CD4-positive, alpha-beta T cell treated with Interleukin-21 for 1 hour (primary cell): Measurements from ENCODE around the gene KMT2C.

Experiments
- DNase-seq: peaks from one replicate; pipeline ENCODE4 v3.0.0-alpha.2; 2020

KMT2C gene

GRCh38 chr7:152180587-152180986 is 255.2 kb downstream of the KMT2C start:
- no peak for DNase-seq

GRCh38 chr7:152180048-152180447 is 255.8 kb downstream of the KMT2C start:
- no peak for DNase-seq

DNA sequence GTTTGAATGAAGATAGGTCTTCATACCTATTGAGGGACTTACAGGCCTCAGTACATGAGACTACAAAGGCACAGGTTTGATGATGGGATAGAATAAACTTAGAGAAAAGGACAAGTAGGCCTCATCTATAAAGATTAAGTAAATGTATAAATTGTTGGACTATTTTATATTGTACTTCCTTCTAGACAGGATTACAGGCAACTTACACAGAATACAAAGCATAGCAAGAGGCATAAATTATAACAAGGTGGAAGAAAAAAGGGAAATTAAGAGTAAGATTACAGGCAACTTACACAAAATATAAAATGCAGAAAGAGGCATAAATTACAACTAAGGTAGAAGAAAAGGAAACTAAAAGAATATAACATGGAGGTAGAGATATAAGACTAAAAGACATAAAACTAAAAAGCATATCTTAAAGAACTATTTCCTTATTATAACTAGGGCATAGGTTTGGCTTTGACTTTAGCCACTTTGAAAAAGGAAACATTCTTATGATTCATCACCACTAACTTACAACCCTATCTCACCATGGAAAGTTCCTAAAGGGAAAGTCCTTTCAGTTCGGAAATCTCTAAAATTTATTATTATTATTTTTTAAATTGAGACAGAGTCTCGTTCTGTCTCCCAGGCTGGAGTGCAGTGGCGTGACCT is 257.3 kb downstream of the KMT2C start:
- no peak for DNase-seq

GRCh38 chr7:152177681-152178404 is 258.0 kb downstream of the KMT2C start:
- DNase-seq, result no peak

DNA sequence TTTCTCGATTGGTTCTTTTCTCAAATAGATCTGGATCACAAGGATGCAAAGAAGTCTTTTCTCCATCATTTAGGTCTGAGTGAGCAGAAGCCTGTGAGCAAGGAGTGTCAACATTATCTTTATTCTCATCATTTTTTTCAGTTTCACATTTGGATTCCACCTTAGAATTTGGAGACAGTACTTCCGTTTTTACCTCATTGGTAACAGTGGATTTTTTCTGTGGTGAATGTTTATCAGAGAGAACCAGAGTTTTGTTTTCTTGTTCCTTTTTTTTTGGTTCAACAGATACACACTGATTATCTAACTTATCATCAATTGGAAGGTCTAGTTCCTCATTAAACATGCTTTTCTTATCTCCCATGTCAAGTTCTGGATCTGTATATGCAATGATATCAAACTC is 259.0 kb downstream of the KMT2C start:
- no peak for DNase-seq

DNA sequence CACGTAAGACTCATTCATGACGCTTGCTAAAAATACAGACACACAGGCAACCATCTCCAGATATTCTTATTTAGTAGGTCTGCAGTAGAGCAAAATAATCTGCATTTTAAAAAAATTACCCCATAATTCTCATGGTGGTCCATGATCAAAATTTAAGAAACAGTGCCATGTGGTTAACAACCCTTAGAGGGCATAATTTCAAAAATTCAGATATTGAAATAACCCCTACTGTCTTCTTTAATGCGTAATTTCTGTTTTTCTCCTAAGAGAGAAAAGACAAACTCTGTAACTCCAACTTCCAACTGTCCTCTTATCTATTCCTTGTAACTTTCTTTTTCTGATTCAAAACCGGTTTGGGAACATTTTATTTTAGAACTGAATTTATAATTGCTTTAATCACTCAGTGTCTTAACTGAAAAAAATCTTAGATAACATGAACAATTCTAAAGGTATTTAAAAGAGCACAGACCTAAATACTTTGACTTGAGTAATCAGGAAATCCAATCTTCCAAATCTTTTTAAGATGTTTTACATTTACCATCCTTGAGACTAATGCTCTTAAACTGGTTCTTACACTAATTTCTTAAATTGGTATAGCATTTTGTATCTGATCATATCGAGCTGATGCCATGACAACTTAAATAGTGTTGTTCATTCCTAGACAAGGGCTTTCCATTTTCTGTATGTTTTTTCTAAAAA is 262.3 kb downstream of the KMT2C start:
- no peak for DNase-seq

GRCh38 chr7:152162287-152162686 is 273.5 kb downstream of the KMT2C start:
- no peak for DNase-seq

GRCh38 chr7:152161171-152161570 is 274.6 kb downstream of the KMT2C start:
- DNase-seq, result no peak

DNA sequence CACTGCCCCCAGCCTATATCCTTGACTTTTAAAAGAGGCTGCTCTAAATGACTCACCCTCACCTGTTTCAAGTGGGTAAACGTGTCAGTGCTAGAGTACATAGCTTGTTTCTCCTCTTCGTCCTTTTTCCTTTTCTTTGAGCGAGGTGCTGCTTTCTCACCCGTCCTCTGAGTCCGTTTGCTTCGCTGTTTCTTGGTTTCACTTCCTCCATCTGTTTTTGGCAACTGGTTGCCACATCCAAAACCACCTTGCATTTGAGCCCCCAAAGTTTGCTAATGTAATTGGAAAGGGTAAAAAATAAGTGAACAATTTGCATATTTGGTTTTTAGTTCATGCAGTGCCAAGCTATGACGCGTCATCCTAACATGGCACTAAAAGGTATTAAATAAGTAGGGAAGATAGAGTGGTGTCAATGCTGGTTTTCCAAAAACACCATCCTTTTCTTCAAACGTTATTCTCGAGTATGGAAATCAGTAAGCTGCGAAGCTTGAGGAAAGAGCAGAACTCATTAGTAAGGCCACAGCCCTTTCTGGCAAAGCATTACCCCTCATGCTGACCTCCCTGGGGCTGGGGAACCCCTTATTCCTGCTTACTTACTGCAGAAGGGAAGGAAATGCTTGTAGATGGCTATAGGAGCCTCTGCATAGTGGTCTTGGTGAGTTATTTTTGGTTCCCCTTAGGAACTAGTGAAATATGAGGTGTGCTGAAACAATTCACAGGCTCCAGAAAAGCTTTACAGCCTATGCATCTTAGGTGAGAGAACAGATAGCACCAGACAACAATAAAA is 276.8 kb downstream of the KMT2C start:
- peak; percentile 8 for DNase-seq

DNA sequence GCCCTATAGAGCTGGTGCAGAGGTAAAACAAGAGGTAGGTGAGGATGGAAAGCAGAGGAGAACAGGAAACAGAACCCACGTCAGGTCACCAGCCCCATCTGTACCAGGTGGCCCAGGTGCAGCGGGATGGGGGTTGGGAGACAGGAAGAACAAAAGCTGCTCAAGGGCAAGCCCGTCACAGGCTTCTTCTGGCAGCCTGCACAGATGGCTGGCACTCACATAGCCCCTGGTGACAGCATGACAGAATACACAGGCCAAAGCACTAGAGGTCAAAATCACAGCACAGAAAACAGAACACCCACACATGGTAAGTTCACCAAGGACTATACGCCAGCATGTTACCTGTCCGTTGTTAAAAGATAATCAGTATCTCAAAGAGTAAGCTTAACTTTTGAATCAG is 283.5 kb downstream of the KMT2C start:
- no peak for DNase-seq

DNA sequence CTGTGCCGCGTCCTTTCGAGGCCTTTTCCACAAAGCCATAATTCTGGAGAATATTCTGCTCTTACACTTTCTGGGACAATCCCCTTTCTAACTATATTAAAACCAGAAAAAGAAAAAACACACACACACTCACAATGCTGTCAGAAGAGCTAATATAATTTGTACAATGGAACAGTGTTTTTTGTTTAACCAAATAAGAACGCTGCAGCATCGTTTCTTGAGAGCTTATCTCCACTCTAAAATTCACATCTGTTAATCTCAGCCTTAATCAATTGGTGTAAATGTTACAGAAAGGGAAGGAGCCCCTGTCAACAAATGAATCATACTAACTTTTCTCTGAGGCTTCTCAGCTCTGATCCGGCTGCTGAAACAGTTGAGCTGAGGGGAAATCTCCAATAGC is 286.4 kb downstream of the KMT2C start:
- DNase-seq, result no peak

DNA sequence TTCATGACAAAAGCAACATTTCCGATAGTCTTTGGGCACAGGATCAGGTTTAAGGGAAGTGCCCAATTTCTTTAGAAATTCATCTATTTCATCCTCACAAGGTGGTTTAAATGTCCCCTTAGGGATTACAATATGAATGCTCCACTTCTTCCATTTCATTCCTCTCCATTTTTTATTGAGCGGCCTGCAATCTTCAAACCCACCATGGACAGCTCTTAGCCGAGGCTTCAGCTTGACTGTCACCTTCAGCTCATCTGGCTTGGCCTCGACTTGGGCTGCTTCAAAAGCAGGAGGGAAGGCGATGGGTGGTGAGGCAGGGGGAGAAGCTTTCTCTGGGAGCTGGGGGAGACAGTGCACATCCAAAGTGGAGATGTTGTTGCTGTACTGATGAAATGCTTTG is 287.1 kb downstream of the KMT2C start:
- DNase-seq, result no peak

DNA sequence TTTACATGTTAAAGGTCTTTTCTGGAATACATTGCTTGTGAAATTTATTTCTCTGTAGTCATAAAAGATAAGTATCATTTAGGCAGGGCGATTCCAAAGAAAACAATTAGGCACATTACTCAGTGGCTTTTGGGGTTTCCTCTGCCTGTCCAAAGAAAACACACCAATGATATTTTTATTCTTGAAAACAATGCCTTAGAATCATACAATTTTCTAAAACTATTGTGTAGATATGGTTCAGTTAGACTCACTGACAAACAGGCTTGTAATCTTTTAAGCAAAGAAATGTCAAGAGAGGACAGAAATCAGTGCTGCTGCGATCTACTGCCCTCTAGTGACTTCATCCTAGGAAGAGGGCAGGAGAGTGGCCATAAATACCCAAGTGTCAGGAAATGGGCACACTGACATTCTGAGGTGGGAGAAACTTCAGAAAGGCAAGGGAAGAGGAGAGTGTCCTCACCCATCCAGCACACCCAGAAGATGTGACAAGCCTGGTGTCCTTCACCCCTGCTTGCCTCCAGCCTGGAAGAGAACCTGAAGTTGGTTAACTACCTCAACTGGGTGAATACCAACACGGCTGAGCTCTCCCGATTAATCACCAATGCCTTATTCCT is 289.8 kb downstream of the KMT2C start:
- peak; percentile 55 for DNase-seq

- DNase-seq, result peak; percentile 30
Measured at GRCh38 chr7:152144557-152145245, 291.1 kb downstream of the KMT2C start.

DNA sequence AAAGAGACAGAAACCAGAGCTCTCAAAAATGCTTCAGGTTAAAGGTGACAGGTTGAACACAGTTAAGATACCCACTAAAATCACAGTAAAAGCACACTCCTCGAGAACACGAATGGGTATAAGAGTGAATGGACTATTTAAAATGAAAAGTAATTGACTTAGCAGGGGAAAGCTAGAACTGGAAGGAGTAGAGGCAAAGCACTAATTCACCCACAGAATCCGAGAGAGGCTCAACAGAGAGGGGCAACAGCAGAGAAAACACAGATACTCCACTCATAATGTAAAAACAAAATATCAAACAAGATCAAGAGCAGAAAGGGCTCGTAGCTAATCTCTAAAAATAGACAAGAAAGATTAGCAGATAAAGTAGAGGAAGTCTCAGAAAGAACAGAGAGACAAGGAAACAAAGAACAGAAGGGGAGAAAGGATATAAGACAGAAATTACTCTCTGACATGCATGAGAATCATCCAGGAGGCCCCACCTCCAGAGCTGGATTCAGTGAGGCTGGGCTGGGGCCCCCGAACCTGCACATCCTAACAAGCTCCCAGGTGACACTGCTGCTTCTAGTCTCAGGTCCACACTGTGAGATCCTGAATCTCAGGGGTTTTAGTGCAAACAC is 292.7 kb downstream of the KMT2C start:
- DNase-seq, result no peak

- no peak for DNase-seq
Measured at GRCh38 chr7:152140560-152140959, 295.2 kb downstream of the KMT2C start.

DNA sequence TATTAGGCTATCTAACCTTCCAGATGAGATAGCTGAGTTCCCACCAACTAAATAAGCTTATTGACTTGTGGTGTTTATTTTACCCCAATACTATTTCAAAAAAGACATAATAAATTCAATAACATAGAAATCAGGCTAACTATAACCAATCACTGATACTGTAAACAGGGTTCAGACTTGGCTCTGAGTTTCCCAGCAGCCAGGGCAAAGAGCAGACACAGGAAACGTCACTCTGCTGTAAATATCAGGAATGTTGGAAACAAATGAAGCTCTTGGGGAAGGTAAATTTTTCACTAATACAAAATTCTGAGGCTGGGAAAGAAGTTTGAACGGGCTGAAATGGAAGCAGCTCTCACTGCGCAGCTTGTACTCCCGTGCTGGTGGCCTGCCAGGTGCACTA is 295.7 kb downstream of the KMT2C start:
- no peak for DNase-seq

DNA sequence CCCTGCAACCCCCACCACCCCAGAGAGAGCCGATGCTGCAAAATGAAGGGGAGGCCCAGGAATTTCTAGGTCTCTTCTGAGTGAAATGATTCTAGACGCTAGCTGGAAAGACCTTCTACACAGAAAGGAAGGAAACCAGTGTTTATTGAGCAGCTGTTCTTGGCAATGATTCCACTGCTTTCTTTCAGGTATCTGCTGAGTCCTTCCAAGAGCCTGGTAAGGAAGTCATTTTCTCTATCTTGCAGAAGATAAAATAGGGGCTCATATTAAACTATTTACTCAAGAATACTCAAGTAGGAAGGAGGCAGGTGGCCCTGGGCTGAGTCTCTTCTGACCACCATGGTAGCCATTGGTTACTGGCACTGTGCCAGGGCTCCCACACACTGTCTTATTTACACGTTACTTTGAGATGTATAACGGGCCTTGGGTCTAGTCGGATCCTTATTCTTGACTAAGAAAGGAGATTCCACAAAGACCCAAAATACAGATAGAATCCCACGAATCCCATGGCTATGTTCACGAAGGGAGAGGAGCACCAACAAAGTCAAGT is 298.3 kb downstream of the KMT2C start:
- DNase-seq, result no peak

DNA sequence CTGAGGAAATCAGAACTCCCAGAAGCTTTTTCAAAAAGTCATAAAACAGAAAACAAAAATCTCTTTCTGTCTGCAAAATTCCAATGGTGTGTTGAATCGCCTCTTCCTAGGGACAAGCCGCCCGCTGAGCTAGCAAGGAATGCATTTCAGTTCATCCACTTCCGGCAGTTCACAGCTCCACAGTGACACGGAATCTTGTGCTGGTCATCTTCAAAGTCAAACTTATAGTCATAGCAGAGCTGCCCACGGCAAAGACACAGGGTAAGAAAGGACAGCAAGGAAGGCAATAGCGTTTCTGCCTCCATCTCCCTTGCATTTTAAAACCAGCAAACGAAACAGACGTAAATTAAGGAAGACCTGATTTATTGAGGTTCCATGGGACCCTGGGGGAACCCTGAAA is 299.1 kb downstream of the KMT2C start:
- no peak for DNase-seq

- DNase-seq, result no peak
Measured at GRCh38 chr7:152133804-152134203, 302.0 kb downstream of the KMT2C start.

GRCh38 chr7:152132812-152133211 is 303.0 kb downstream of the KMT2C start:
- no peak for DNase-seq
